ENCODE results near the gene HOXA13.

- TF ChIP-seq CTCF (IDR thresholded peaks at IDR 0.05; ENCODE audit: low read depth, low read length, missing input control) (no peak), REST (IDR thresholded peaks at IDR 0.05) (no peak), GABPA (IDR thresholded peaks at IDR 0.05 in 1 of 2, conservative IDR thresholded peaks at IDR 0.05 in 1 of 2) (no peak), YY1 (IDR thresholded peaks at IDR 0.05) (no peak), JUND (IDR thresholded peaks at IDR 0.05) (no peak), RAD21 (IDR thresholded peaks at IDR 0.05) (no peak)
- TF ChIP-seq, protein P1, sequence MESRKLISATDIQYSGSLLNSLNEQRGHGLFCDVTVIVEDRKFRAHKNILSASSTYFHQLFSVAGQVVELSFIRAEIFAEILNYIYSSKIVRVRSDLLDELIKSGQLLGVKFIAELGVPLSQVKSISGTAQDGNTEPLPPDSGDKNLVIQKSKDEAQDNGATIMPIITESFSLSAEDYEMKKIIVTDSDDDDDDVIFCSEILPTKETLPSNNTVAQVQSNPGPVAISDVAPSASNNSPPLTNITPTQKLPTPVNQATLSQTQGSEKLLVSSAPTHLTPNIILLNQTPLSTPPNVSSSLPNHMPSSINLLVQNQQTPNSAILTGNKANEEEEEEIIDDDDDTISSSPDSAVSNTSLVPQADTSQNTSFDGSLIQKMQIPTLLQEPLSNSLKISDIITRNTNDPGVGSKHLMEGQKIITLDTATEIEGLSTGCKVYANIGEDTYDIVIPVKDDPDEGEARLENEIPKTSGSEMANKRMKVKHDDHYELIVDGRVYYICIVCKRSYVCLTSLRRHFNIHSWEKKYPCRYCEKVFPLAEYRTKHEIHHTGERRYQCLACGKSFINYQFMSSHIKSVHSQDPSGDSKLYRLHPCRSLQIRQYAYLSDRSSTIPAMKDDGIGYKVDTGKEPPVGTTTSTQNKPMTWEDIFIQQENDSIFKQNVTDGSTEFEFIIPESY (IDR thresholded peaks at IDR 0.05), result no peak
- TF ChIP-seq, protein P2, sequence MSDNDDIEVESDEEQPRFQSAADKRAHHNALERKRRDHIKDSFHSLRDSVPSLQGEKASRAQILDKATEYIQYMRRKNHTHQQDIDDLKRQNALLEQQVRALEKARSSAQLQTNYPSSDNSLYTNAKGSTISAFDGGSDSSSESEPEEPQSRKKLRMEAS (IDR thresholded peaks at IDR 0.05), result no peak
These were observed 20.6 kb upstream of the HOXA13 start for GRCh38 chr7:27220440-27220955.

Measured in liver (tissue), 3 donors.